GM10847 (cell line): ENCODE data around the gene LOXL1.

Experiments
- POLR2A ChIP-seq: IDR thresholded peaks from 2 replicates; pipeline ENCODE4 v1.6.1; 2011; ENCODE audit not compliant: insufficient read length; ENCODE audit errors: extremely low read depth

LOXL1 gene

GRCh38 chr15:73948982-73949381 is 22.7 kb downstream of the LOXL1 start:
- no peak for TF ChIP-seq POLR2A

- no peak for TF ChIP-seq POLR2A
These were observed 23.2 kb downstream of the LOXL1 start for GRCh38 chr15:73949496-73949895.

GRCh38 chr15:73950479-73950830 is 24.2 kb downstream of the LOXL1 start:
- TF ChIP-seq POLR2A: no peak

GRCh38 chr15:73950831-73951561 is 24.7 kb downstream of the LOXL1 start:
- TF ChIP-seq POLR2A: no peak

GRCh38 chr15:73951601-73952000 is 25.3 kb downstream of the LOXL1 start:
- no peak for TF ChIP-seq POLR2A

GRCh38 chr15:73952171-73952912 is 26.1 kb downstream of the LOXL1 start:
- no peak for TF ChIP-seq POLR2A

GRCh38 chr15:73952913-73953750 is 26.9 kb downstream of the LOXL1 start:
- no peak for TF ChIP-seq POLR2A

GRCh38 chr15:73954188-73955145 is 28.2 kb downstream of the LOXL1 start:
- TF ChIP-seq POLR2A: no peak

GRCh38 chr15:73955326-73955725 is 29.1 kb downstream of the LOXL1 start:
- no peak for TF ChIP-seq POLR2A

- no peak for TF ChIP-seq POLR2A
These were observed 29.8 kb downstream of the LOXL1 start for GRCh38 chr15:73955861-73956742.

- no peak for TF ChIP-seq POLR2A
These were observed 30.5 kb downstream of the LOXL1 start for GRCh38 chr15:73956743-73957135.

GRCh38 chr15:73957276-73957675 is 31.0 kb downstream of the LOXL1 start:
- no peak for TF ChIP-seq POLR2A

GRCh38 chr15:73957785-73958184 is 31.5 kb downstream of the LOXL1 start:
- no peak for TF ChIP-seq POLR2A
